H1 (cell line): ENCODE data around the gene CCBE1. TPM values are rescaled to one million over a fixed set of nuclear protein-coding genes. Genes with fewer than 3 reads are reported as not detected.

Source experiments
- ASH2L ChIP-seq: fragments of 200-600, 300-600 bp; sonication (generic); IDR thresholded peaks from one replicate; pipeline ENCODE4 v1.7.1; 2017; ENCODE audit warnings: low read length
- CHD2 ChIP-seq: IDR thresholded peaks from 2 replicates; pipeline ENCODE4 v1.6.1; 2012; ENCODE audit warnings: low read length, improper control_type of control experiment
- EP300 ChIP-seq, 2 experiments: IDR thresholded peaks; 1 replicate in 1 of 2; 2 replicates in 1 of 2; pipeline ENCODE4 v1.6.1; 2011 to 2012; ENCODE audit warnings: low read depth in 2 of 2, low read length in 2 of 2, mild to moderate bottlenecking in 2 of 2, borderline replicate concordance in 1 of 2, inconsistent platforms in 1 of 2, moderate library complexity in 1 of 2
- GTF2F1 ChIP-seq: IDR thresholded peaks from 2 replicates; pipeline ENCODE4 v1.6.1; 2012; ENCODE audit warnings: low read depth, low read length, improper control_type of control experiment, borderline replicate concordance
- HDAC2 ChIP-seq, 2 experiments: fragments of 300-600 bp in 1 of 2; sonication (generic) in 1 of 2; IDR thresholded peaks; 2 replicates each; pipeline ENCODE4 v1.6.1; 2011 to 2012; ENCODE audit warnings: low read depth in 2 of 2, low read length in 2 of 2, mild to moderate bottlenecking in 2 of 2, moderate library complexity in 2 of 2, borderline replicate concordance in 1 of 2, inconsistent platforms in 1 of 2
- POLR2AphosphoS5 ChIP-seq: IDR thresholded peaks from 2 replicates; pipeline ENCODE4 v1.6.1; 2011; ENCODE audit warnings: low read depth, low read length
- POU5F1 ChIP-seq: IDR thresholded peaks from 2 replicates; pipeline ENCODE4 v1.6.1; 2011; ENCODE audit warnings: low read depth, mild to moderate bottlenecking, low read length, moderate library complexity
- SAP30 ChIP-seq: fragments of 300-600 bp; sonication (generic); IDR thresholded peaks from 2 replicates; pipeline ENCODE4 v1.7.1; 2012; ENCODE audit warnings: low read length, moderate library complexity, mild to moderate bottlenecking, inconsistent platforms; ENCODE audit not compliant: insufficient read depth, insufficient replicate concordance
- SRF ChIP-seq: IDR thresholded peaks from 2 replicates; pipeline ENCODE4 v1.6.1; 2011; ENCODE audit warnings: mild to moderate bottlenecking, low read depth, low read length, moderate library complexity
- TAF7 ChIP-seq: optimal IDR thresholded peaks from 2 replicates; pipeline ENCODE3; 2011; ENCODE audit warnings: low read depth, mild to moderate bottlenecking, inconsistent platforms, low read length, moderate library complexity, borderline replicate concordance
- TCF12 ChIP-seq: IDR thresholded peaks from 2 replicates; pipeline ENCODE4 v1.6.1; 2011; ENCODE audit warnings: low read depth, mild to moderate bottlenecking, low read length
- polyA plus RNA-seq, 7 experiments: library from polyadenylated mRNA; depleted of rRNA in 3 of 7; stranded (reverse) in 5 of 7; unstranded in 2 of 7; fragments of >200 nt in 5 of 7; fragments of 200-250 nt in 2 of 7; gene quantifications; 1 replicate in 5 of 7; 2 replicates in 1 of 7; 4 replicates in 1 of 7; pipeline versions ENCODE4 v1.2.1 to v1.2.3, GENCODE V29; 2011 to 2013; ENCODE audit warnings: missing spikeins in 2 of 7, mixed read lengths in 2 of 7
- total RNA-seq: library from RNA; stranded (reverse); fragmentation: NEBNext Ultra II Directional; extraction: Animal tissue kit (Norgen Biotek cat#: 25700); gene quantifications from 2 replicates; pipeline ENCODE4 v1.2.1, GENCODE V29; 2021

The CCBE1 gene
- total and polyA plus RNA-seq, 2 of the 8 experiments (the other 6 are each of a cell fraction or from before 2014, with no cell fraction given) = 2.1 to 2.6 TPM

DNA sequence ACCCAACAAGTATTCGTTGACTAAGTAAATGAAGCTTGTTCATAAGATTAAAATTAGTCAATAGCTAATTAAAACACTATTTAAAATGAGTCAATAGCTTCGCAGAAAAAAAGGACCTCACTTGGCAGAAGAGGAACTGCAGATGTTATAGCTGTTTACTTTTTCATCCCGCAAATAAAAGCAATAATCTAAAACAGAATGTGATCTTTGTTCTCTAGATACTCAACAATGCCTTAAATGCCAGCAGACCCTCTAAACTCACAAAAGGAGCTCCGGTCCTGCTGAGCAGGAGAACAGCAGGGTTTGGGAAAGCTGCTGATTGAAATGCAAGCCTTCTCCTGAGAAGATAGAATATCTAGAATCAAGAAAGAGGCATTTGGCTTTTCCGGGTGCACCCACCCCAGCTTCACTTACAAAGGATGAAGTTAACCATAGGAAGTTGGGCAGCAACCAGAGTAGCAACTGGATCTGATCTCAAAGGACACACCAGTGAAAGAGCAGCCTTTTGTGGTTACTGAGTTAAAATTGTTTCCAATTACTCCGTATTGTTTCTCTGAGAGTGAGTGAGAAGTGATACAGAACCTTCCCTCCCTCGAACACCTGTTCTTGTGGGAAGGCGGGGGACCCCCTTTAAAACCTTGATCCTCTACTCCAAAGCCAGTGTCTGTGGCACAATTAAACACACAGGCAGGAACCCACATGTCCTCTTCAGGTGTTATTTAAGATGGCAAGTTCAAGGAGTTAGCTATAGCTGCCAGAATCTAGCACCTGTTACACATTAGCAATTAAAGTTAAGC is 6.8 kb downstream of the CCBE1 start (continued):
- peak in 1 of 2 experiments; percentile 47; a peak in 1 of 3 replicates for TF ChIP-seq EP300 (IDR thresholded peaks at IDR 0.05; ENCODE audit: borderline replicate concordance in 1 of 2, low read depth in 2 of 2, low read length in 2 of 2)
- TF ChIP-seq POLR2AphosphoS5 = no peak
- no peak for TF ChIP-seq ASH2L
- no peak for TF ChIP-seq GTF2F1
- no peak for TF ChIP-seq CHD2
- TF ChIP-seq POU5F1 = no peak
- TF ChIP-seq SAP30 = no peak
- TF ChIP-seq TCF12 = 0 out of 2 replicates have a peak, but pooled peaks have one; percentile 73
- TF ChIP-seq TAF7 = no peak
- peak; percentile 49 to 86; a peak in 2 of 4 replicates for TF ChIP-seq HDAC2 (IDR thresholded peaks at IDR 0.05; ENCODE audit: borderline replicate concordance in 1 of 2, low read depth in 2 of 2, low read length in 2 of 2)
- TF ChIP-seq SRF = no peak
